GM12891 (cell line): ENCODE measurements around the gene C1orf74.

Source experiments
- POLR2A ChIP-seq: IDR thresholded peaks from 2 replicates; pipeline ENCODE4 v1.6.1; 2011; ENCODE audit warnings: low read depth, low read length, control low read depth
- POLR2AphosphoS5 ChIP-seq: IDR thresholded peaks from 2 replicates; pipeline ENCODE4 v1.6.1; 2011; ENCODE audit warnings: low read depth, low read length, control low read depth
- POU2F2 ChIP-seq: IDR thresholded peaks from 2 replicates; pipeline ENCODE4 v1.6.1; 2011; ENCODE audit warnings: low read depth, mild to moderate bottlenecking, control low read depth, low read length, moderate library complexity
- SPI1 ChIP-seq: IDR thresholded peaks from 2 replicates; pipeline ENCODE4 v1.6.1; 2011; ENCODE audit warnings: low read depth, low read length, control low read depth
- TAF1 ChIP-seq: IDR thresholded peaks from 2 replicates; pipeline ENCODE4 v1.6.1; 2011; ENCODE audit warnings: low read depth, low read length, control low read depth

DNA sequence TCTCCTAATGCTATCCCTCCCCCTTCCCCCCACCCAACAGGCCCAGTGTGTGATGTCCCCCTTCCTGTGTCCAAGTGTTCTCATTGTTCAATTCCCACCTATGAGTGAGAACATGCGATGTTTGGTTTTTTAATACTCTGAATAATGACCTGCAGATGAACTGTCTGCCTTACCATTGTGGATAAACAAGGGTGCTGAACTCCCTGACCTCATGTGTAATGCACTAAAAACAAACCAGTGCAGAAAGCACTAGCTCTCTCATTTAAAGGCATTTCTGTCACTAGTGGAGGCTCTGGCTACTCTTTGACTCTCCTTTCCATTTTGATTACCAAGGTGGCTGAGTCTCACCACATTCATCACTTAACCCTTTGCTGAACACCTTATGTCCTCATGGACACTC is 51.6 kb downstream of the C1orf74 start:
- TF ChIP-seq POLR2AphosphoS5, result no peak
- no peak for TF ChIP-seq POLR2A
- TF ChIP-seq POU2F2, result no peak
- TF ChIP-seq SPI1, result no peak
- TF ChIP-seq TAF1, result no peak
